K562 (cell line): Measurements from ENCODE around the gene TRIM34. TPM values are rescaled to one million over a fixed set of nuclear protein-coding genes. Genes with fewer than 3 reads are reported as not detected.

Source experiments
- EHMT2 ChIP-seq: fragments of 450-650 bp; IDR thresholded peaks from 2 replicates; pipeline ENCODE4 v1.6.1; 2018; ENCODE audit warnings: antibody characterized with exemption
- GABPB1 ChIP-seq: sonication (generic); formaldehyde crosslinking; IDR thresholded peaks from 2 replicates; pipeline ENCODE4 v1.8.0; 2022; ENCODE audit warnings: mild to moderate bottlenecking, missing genetic modification reagents
- MCM5 ChIP-seq: fragments of 450-650 bp; IDR thresholded peaks from 2 replicates; pipeline ENCODE4 v1.6.1; 2016; ENCODE audit warnings: low read depth
- MTA3 ChIP-seq: fragments of 450-650 bp; formaldehyde crosslinking; IDR thresholded peaks from 2 replicates; pipeline ENCODE4 v1.6.1; 2017; ENCODE audit warnings: mild to moderate bottlenecking, borderline replicate concordance
- RCOR1 ChIP-seq, 2 experiments: IDR thresholded peaks; 2 replicates each; pipeline ENCODE4 v1.6.1; 2012; ENCODE audit warnings: low read depth in 2 of 2, low read length in 2 of 2, borderline replicate concordance in 1 of 2, improper control_type of control experiment in 1 of 2
- polyA plus RNA-seq, 8 experiments: library from polyadenylated mRNA; depleted of rRNA in 4 of 8; stranded (reverse) in 5 of 8; unstranded in 3 of 8; fragments of >200 nt; fragmentation: Nextera tagmentation in 2 of 8; fragmentation: Illumina TruSeq in 1 of 8; extraction: Ambion mirVana in 2 of 8; extraction: Trizol in 1 of 8; gene quantifications; 2 replicates each; pipeline versions ENCODE4 v1.2.1 to v1.2.3, GENCODE V29; 2011 to 2014; ENCODE audit warnings: inconsistent platforms in 1 of 8, missing spikeins in 1 of 8
- total RNA-seq, 7 experiments: library from RNA; depleted of rRNA in 6 of 7; stranded (reverse); fragments of >200 nt in 6 of 7; fragmentation: Illumina TruSeq in 2 of 7; extraction: Trizol in 2 of 7; gene quantifications; 2 replicates each; pipeline versions ENCODE4 v1.2.1 to v1.2.3, GENCODE V29; 2011 to 2021; ENCODE audit warnings: low replicate concordance in 1 of 7
- TF ChIP-seq, protein P1 (sequence below), 2 experiments: fragments of 450-650 bp in 1 of 2; sonication (generic) in 1 of 2; formaldehyde crosslinking in 1 of 2; IDR thresholded peaks; 2 replicates each; pipeline versions ENCODE4 v1.7.1 to v1.9.0; 2016 to 2022; ENCODE audit warnings: inconsistent platforms in 1 of 2, mild to moderate bottlenecking in 1 of 2, missing genetic modification reagents in 1 of 2
- TF ChIP-seq, protein P2 (sequence below): fragments of 450-650 bp; formaldehyde crosslinking; IDR thresholded peaks from 2 replicates; pipeline ENCODE4 v1.4.0; 2020; ENCODE audit warnings: mild to moderate bottlenecking, moderate library complexity
- TF ChIP-seq, protein P3 (sequence below), 2 experiments: fragments of 250-450 bp in 1 of 2; fragments of 450-650 bp in 1 of 2; sonication (Bioruptor Pico) in 1 of 2; IDR thresholded peaks; 2 replicates each; pipeline versions ENCODE4 v1.6.1 to v1.8.0; 2016 to 2021; ENCODE audit warnings: mild to moderate bottlenecking in 2 of 2, moderate library complexity in 2 of 2, missing compliant biosample characterization in 1 of 2, missing genetic modification characterization in 1 of 2
- TF ChIP-seq, protein P4 (sequence below): fragments of 250-450 bp; sonication (Bioruptor Pico); IDR thresholded peaks from 2 replicates; pipeline ENCODE4 v1.4.0; 2020

TRIM34 gene
- total and polyA plus RNA-seq, 9 of the 15 experiments (the other 6 are each of a cell fraction or from before 2014, with no cell fraction given) = 0.31 to 2.9 (median 1.3) TPM

DNA sequence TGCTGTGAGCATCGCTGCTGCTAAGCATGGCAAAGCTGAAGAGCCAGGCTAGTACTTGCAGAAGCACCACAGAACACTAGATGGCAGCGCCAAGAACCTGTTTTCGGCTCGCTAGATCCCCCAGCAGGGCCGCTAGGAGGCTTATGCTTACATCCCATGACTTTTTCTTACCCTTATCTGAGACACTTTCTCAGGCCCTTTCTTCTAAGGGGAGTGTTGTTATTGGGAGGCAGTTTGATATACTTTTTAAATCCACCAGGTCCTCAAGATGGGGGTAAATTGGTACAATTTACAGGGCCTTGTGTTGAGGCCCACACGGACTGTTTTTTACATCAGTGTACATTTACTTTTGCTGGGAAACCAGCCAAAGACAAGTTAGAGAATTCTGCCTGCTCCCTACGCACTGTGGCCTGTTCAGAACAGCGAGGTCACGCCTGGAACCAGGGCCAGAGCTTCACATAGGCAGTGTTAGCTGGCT, 24.4 kb upstream of the TRIM34 start (continued):
- TF ChIP-seq, protein P1, sequence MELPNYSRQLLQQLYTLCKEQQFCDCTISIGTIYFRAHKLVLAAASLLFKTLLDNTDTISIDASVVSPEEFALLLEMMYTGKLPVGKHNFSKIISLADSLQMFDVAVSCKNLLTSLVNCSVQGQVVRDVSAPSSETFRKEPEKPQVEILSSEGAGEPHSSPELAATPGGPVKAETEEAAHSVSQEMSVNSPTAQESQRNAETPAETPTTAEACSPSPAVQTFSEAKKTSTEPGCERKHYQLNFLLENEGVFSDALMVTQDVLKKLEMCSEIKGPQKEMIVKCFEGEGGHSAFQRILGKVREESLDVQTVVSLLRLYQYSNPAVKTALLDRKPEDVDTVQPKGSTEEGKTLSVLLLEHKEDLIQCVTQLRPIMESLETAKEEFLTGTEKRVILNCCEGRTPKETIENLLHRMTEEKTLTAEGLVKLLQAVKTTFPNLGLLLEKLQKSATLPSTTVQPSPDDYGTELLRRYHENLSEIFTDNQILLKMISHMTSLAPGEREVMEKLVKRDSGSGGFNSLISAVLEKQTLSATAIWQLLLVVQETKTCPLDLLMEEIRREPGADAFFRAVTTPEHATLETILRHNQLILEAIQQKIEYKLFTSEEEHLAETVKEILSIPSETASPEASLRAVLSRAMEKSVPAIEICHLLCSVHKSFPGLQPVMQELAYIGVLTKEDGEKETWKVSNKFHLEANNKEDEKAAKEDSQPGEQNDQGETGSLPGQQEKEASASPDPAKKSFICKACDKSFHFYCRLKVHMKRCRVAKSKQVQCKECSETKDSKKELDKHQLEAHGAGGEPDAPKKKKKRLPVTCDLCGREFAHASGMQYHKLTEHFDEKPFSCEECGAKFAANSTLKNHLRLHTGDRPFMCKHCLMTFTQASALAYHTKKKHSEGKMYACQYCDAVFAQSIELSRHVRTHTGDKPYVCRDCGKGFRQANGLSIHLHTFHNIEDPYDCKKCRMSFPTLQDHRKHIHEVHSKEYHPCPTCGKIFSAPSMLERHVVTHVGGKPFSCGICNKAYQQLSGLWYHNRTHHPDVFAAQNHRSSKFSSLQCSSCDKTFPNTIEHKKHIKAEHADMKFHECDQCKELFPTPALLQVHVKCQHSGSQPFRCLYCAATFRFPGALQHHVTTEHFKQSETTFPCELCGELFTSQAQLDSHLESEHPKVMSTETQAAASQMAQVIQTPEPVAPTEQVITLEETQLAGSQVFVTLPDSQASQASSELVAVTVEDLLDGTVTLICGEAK (IDR thresholded peaks at IDR 0.05) = 0 out of 2 replicates have a peak, but pooled peaks have one; percentile 32
- TF ChIP-seq, protein P1 (CRISPR knock-in tag; IDR thresholded peaks at IDR 0.05) = no peak
- peak in 1 of 2 experiments; percentile 71; a peak in 1 of 4 replicates for TF ChIP-seq RCOR1 (IDR thresholded peaks at IDR 0.05; ENCODE audit: borderline replicate concordance in 1 of 2, low read depth in 2 of 2, low read length in 2 of 2)
- 0 out of 2 replicates have a peak, but pooled peaks have one; percentile 39 for TF ChIP-seq MTA3
- TF ChIP-seq, protein P2, sequence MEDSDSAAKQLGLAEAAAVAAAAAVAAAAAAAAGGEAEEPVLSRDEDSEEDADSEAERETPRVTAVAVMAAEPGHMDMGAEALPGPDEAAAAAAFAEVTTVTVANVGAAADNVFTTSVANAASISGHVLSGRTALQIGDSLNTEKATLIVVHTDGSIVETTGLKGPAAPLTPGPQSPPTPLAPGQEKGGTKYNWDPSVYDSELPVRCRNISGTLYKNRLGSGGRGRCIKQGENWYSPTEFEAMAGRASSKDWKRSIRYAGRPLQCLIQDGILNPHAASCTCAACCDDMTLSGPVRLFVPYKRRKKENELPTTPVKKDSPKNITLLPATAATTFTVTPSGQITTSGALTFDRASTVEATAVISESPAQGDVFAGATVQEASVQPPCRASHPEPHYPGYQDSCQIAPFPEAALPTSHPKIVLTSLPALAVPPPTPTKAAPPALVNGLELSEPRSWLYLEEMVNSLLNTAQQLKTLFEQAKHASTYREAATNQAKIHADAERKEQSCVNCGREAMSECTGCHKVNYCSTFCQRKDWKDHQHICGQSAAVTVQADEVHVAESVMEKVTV (CRISPR knock-in tag) = peak; percentile 69
- TF ChIP-seq EHMT2 = peak; percentile 28; the same call in 1 of the 2 replicates
- TF ChIP-seq, protein P3, sequence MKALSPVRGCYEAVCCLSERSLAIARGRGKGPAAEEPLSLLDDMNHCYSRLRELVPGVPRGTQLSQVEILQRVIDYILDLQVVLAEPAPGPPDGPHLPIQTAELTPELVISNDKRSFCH (CRISPR knock-in tag; IDR thresholded peaks at IDR 0.05) = no peak
- TF ChIP-seq, protein P3 (tag; IDR thresholded peaks at IDR 0.05) = 0 out of 2 replicates have a peak, but pooled peaks have one; percentile 16
- TF ChIP-seq MCM5 = no peak
- TF ChIP-seq, protein P4, sequence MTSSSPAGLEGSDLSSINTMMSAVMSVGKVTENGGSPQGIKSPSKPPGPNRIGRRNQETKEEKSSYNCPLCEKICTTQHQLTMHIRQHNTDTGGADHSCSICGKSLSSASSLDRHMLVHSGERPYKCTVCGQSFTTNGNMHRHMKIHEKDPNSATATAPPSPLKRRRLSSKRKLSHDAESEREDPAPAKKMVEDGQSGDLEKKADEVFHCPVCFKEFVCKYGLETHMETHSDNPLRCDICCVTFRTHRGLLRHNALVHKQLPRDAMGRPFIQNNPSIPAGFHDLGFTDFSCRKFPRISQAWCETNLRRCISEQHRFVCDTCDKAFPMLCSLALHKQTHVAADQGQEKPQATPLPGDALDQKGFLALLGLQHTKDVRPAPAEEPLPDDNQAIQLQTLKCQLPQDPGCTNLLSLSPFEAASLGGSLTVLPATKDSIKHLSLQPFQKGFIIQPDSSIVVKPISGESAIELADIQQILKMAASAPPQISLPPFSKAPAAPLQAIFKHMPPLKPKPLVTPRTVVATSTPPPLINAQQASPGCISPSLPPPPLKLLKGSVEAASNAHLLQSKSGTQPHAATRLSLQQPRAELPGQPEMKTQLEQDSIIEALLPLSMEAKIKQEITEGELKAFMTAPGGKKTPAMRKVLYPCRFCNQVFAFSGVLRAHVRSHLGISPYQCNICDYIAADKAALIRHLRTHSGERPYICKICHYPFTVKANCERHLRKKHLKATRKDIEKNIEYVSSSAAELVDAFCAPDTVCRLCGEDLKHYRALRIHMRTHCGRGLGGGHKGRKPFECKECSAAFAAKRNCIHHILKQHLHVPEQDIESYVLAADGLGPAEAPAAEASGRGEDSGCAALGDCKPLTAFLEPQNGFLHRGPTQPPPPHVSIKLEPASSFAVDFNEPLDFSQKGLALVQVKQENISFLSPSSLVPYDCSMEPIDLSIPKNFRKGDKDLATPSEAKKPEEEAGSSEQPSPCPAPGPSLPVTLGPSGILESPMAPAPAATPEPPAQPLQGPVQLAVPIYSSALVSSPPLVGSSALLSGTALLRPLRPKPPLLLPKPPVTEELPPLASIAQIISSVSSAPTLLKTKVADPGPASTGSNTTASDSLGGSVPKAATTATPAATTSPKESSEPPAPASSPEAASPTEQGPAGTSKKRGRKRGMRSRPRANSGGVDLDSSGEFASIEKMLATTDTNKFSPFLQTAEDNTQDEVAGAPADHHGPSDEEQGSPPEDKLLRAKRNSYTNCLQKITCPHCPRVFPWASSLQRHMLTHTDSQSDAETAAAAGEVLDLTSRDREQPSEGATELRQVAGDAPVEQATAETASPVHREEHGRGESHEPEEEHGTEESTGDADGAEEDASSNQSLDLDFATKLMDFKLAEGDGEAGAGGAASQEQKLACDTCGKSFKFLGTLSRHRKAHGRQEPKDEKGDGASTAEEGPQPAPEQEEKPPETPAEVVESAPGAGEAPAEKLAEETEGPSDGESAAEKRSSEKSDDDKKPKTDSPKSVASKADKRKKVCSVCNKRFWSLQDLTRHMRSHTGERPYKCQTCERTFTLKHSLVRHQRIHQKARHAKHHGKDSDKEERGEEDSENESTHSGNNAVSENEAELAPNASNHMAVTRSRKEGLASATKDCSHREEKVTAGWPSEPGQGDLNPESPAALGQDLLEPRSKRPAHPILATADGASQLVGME (CRISPR knock-in tag) = no peak
- no peak for TF ChIP-seq GABPB1
